HL-60 (cell line): ENCODE data around the gene BNIP1.
A peak's percentile ranks its signal among the peaks of the same experiment; 100 is the strongest.

Experiments used
- CTCF ChIP-seq: IDR thresholded peaks from one replicate; pipeline ENCODE4 v1.5.1; 2011; ENCODE audit warnings: low read length, control low read depth, inconsistent platforms; ENCODE audit not compliant: insufficient read depth
- GABPA ChIP-seq: IDR thresholded peaks from 2 replicates; pipeline ENCODE4 v1.6.1; 2012; ENCODE audit warnings: low read depth
- POLR2AphosphoS5 ChIP-seq: IDR thresholded peaks from 2 replicates; pipeline ENCODE4 v1.6.1; 2012; ENCODE audit warnings: low read depth
- SPI1 ChIP-seq: IDR thresholded peaks from 2 replicates; pipeline ENCODE4 v1.6.1; 2012; ENCODE audit warnings: low read depth, mild to moderate bottlenecking, borderline replicate concordance
- TF ChIP-seq, protein P1 (sequence below): IDR thresholded peaks from 2 replicates; pipeline ENCODE4 v1.6.1; 2012; ENCODE audit warnings: low read depth; ENCODE audit not compliant: insufficient replicate concordance

DNA sequence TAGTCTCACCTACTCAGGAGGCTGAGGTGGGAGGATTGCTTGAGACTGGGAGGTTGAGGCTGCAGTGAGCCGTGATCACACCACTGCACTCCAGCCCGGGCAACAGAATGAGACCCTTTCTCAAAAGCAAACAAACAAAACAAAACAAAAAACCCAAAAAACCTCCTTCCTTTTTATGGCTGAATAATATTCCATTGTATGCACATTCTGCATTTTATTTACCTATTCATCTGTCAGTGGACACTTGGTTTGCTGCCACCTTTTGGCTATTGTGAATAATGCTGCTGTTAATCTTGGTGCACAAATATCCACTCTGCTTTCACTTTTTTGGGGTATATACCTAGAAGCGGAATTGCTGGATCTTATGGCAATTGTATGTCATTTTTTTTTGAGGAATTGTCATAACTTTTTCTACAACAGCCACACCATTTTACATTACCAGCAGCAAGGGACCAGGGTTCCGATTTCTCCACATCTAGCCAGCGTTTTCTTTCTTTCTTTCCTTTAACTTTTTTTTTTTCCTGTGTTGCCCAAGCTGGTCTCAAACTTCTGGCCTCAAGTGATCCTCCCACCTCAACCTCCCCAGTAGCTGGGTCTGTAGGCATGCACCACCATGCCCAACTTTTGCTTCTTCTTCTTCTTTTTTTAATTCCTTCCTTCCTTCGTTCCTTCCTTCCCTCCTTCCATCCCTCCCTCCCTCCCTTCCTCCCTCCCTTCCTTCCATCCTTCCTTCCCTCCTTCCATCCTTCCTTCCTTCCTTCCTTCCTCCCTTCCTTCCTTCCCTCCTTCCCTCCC lies 60.1 kb downstream of the BNIP1 start:
- TF ChIP-seq CTCF (peak; percentile 40), POLR2AphosphoS5 (no peak), GABPA (no peak), SPI1 (no peak)
- TF ChIP-seq, protein P1, sequence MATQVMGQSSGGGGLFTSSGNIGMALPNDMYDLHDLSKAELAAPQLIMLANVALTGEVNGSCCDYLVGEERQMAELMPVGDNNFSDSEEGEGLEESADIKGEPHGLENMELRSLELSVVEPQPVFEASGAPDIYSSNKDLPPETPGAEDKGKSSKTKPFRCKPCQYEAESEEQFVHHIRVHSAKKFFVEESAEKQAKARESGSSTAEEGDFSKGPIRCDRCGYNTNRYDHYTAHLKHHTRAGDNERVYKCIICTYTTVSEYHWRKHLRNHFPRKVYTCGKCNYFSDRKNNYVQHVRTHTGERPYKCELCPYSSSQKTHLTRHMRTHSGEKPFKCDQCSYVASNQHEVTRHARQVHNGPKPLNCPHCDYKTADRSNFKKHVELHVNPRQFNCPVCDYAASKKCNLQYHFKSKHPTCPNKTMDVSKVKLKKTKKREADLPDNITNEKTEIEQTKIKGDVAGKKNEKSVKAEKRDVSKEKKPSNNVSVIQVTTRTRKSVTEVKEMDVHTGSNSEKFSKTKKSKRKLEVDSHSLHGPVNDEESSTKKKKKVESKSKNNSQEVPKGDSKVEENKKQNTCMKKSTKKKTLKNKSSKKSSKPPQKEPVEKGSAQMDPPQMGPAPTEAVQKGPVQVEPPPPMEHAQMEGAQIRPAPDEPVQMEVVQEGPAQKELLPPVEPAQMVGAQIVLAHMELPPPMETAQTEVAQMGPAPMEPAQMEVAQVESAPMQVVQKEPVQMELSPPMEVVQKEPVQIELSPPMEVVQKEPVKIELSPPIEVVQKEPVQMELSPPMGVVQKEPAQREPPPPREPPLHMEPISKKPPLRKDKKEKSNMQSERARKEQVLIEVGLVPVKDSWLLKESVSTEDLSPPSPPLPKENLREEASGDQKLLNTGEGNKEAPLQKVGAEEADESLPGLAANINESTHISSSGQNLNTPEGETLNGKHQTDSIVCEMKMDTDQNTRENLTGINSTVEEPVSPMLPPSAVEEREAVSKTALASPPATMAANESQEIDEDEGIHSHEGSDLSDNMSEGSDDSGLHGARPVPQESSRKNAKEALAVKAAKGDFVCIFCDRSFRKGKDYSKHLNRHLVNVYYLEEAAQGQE = no peak
